Right atrium auricular region (tissue), 2 donors: ENCODE data around the gene FAM180A. TPM values are rescaled to one million over a fixed set of nuclear protein-coding genes. Genes with fewer than 3 reads are reported as not detected.

Source experiments
- DNase-seq: peaks from one replicate; pipeline ENCODE4 v3.0.0-alpha.2; 2019; ENCODE audit warnings: low spot score
- H3K27ac ChIP-seq, 2 donors: fragments of 200-600 bp; sonication (generic); 1 replicate in 1 of 2; 2 replicates in 1 of 2; pipeline ENCODE4 v1.5.1; 2016 to 2019
- H3K27me3 ChIP-seq, 2 donors: fragments of 200-600 bp; sonication (generic); one replicate each; pipeline versions ENCODE4 v1.5.1 to v1.6.0; 2017 to 2019
- H3K36me3 ChIP-seq: fragments of 200-600 bp; sonication (generic); one replicate; pipeline ENCODE4 v1.5.1; 2016
- H3K4me1 ChIP-seq, 2 donors: fragments of 200-600 bp; sonication (generic); one replicate each; pipeline versions ENCODE4 v1.5.1 to v1.6.0; 2017 to 2019
- H3K4me3 ChIP-seq, 2 donors: fragments of 200-600 bp; sonication (generic); 1 replicate in 1 of 2; 2 replicates in 1 of 2; pipeline ENCODE4 v1.5.1; 2017 to 2019; ENCODE audit warnings: mild to moderate bottlenecking in 1 of 2, moderate library complexity in 1 of 2
- H3K9me3 ChIP-seq, 2 donors: fragments of 200-600 bp; sonication (generic); one replicate each; pipeline ENCODE4 v1.5.1; 2019
- CTCF ChIP-seq, 2 donors: fragments of 200-600 bp; sonication (generic); IDR thresholded peaks; one replicate each; pipeline ENCODE4 v1.5.1; 2019; ENCODE audit warnings: antibody characterized with exemption in 2 of 2
- total RNA-seq, 2 donors: library from RNA; depleted of rRNA; stranded (reverse); fragments of >200 nt; gene quantifications; one replicate each; pipeline ENCODE4 v1.1.0, GENCODE V29; 2016

The FAM180A gene
- total RNA-seq, 2 donors from 2014 or later = 4.0 to 5.9 TPM

- Histone ChIP-seq H3K36me3 (no peaks in the 10 kb centered on the region), H3K27ac (no peak overlapping the region), H3K27me3 (no peaks in the 10 kb centered on the region), H3K4me1 (peaks cover 0 to 20% of the 10 kb centered on the region in 2 donors), H3K4me3 (no peak overlapping the region), H3K9me3 (no peaks in the 10 kb centered on the region)
- TF ChIP-seq CTCF (IDR thresholded peaks at IDR 0.05) = no peak
- DNase-seq = no peak
These were observed 63.1 kb downstream of the FAM180A start for GRCh38 chr7:135685306-135686084.

- no peak for DNase-seq
- H3K9me3 ChIP-seq = no peaks in the 10 kb centered on the region
These were observed 63.9 kb downstream of the FAM180A start for GRCh38 chr7:135684699-135685098.

GRCh38 chr7:135684136-135684535 lies 64.5 kb downstream of the FAM180A start:
- peaks cover 0 to 20% of the 10 kb centered on the region in 2 donors for H3K4me1 ChIP-seq
- no peaks in the 10 kb centered on the region for H3K9me3 ChIP-seq
- TF ChIP-seq CTCF (IDR thresholded peaks at IDR 0.05) = no peak
- H3K27me3 ChIP-seq = no peaks in the 10 kb centered on the region
- no peak for DNase-seq
- no peaks in the 10 kb centered on the region for H3K36me3 ChIP-seq
- no peak overlapping the region for H3K27ac ChIP-seq
- H3K4me3 ChIP-seq = no peak overlapping the region

More at GRCh38 chr7:135684699-135685098, 63.9 kb downstream of the FAM180A start:
- Histone ChIP-seq H3K27me3 (no peaks in the 10 kb centered on the region), H3K27ac (no peak overlapping the region), H3K4me3 (no peak overlapping the region), H3K4me1 (peaks cover 0 to 20% of the 10 kb centered on the region in 2 donors), H3K36me3 (no peaks in the 10 kb centered on the region)
- no peak for TF ChIP-seq CTCF (IDR thresholded peaks at IDR 0.05)

DNA sequence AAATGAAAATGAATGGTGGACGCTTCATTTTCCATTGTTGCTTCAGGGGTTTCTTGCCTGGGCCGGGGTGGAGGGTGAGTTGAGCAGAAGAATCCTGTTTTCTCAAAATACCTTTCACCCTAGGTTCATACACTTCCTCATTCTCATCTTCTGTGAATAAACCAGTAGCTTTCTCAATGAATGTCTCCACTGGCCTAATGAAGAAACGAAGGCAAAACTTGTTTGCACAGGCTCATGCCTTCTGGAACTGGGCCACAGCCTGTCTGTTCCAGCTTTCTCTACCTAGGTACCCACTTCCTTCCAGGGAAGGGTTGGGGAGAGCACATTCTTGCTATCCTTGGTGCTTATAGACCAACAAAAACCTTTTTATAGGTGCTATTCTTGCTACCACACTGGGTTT lies 65.0 kb downstream of the FAM180A start:
- H3K27ac ChIP-seq = no peak overlapping the region
- no peaks in the 10 kb centered on the region for H3K9me3 ChIP-seq
- H3K4me3 ChIP-seq = no peak overlapping the region
- no peaks in the 10 kb centered on the region for H3K36me3 ChIP-seq
- H3K27me3 ChIP-seq = no peaks in the 10 kb centered on the region
- no peak for TF ChIP-seq CTCF (IDR thresholded peaks at IDR 0.05)
- H3K4me1 ChIP-seq = peaks cover 0 to 24% of the 10 kb centered on the region in 2 donors
- no peak for DNase-seq

DNA sequence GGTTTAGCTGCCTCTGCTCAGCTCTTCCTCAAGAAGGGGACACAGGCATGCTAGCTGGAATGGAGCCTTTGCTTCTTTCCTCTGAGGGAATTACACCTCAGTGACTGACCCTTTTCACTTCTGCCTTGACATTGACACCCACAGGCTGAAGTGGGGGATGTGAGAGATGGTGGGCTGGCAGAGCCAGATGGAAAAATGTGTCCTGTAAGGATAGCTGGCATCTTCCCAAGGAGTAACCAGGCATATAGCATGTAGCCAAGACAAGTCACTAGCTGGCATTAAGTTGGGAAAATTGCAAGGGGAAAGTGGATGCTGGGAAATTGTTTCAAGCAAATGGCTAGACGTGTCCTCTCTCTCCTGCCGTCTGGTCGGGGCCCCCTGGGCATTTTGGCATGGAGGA lies 66.4 kb downstream of the FAM180A start:
- TF ChIP-seq CTCF (IDR thresholded peaks at IDR 0.05) = no peak
- H3K27me3 ChIP-seq = no peaks in the 10 kb centered on the region
- no peaks in the 10 kb centered on the region for H3K9me3 ChIP-seq
- H3K4me1 ChIP-seq = peaks cover 0 to 33% of the 10 kb centered on the region in 2 donors
- DNase-seq = no peak
- no peak overlapping the region for H3K4me3 ChIP-seq
- H3K27ac ChIP-seq = peak overlapping the region in 1 of 2 donors; percentile 51
- peaks cover 10% of the 10 kb centered on the region for H3K36me3 ChIP-seq
